ENCODE results near the gene PRMT5.

DNA sequence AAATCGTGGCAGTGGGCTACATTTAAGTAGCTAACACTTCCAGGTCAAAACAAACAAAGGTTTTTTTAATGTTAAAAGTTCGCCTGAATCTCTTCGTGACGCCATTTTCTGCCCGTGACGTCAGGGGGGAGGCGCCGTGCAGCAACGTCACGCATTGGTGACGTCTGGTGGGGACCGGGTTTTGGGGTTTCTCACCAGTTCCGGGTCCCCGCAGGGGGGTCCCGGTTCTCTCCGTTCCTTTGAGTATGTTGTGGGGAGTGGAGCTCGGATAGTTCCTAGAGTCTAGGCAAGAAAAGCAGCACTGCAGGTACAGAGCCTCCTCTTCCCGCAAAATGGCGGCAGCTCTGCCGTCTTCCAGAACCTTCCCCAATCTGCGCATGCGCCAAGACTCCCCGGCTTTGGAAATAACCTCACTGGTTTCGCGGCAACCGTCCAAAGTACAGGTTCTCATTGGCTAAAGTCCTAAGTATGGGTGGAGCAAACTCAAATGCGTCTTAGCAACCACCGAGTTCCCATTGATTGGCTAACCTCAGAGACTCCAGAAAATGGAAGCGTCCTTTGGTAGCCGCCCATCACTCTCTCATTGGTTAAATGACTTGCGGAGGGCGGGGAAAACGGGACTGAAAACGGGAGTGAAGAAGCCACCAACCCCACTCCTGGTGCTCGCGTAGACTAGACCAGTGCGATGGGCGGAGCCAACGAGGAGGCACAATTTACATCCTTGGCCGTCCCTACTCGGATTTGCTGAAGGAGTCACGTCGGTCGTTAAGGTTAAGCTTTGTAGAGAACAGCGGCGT is 10.2 kb downstream of the PRMT5 start, which contains the start of gene RBM23:
- TF ChIP-seq, protein P1, sequence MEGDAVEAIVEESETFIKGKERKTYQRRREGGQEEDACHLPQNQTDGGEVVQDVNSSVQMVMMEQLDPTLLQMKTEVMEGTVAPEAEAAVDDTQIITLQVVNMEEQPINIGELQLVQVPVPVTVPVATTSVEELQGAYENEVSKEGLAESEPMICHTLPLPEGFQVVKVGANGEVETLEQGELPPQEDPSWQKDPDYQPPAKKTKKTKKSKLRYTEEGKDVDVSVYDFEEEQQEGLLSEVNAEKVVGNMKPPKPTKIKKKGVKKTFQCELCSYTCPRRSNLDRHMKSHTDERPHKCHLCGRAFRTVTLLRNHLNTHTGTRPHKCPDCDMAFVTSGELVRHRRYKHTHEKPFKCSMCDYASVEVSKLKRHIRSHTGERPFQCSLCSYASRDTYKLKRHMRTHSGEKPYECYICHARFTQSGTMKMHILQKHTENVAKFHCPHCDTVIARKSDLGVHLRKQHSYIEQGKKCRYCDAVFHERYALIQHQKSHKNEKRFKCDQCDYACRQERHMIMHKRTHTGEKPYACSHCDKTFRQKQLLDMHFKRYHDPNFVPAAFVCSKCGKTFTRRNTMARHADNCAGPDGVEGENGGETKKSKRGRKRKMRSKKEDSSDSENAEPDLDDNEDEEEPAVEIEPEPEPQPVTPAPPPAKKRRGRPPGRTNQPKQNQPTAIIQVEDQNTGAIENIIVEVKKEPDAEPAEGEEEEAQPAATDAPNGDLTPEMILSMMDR (conservative IDR thresholded peaks at IDR 0.05; ENCODE audit: low read depth, low read length), result no peak
- no peak for TF ChIP-seq EZH2phosphoT487 (IDR thresholded peaks at IDR 0.05; ENCODE audit: borderline replicate concordance, low read length)
